CD4-positive, alpha-beta T cell treated with Interleukin-1 beta for 1 hour (primary cell): ENCODE results near the gene OPA1.

ENCODE experiments used
- DNase-seq, 2 donors: peaks; one replicate each; pipeline ENCODE4 v3.0.0-alpha.2; 2020 to 2022

Gene OPA1

GRCh38 chr3:193710286-193711165 is 117.5 kb downstream of the OPA1 start:
- no peak for DNase-seq

DNA sequence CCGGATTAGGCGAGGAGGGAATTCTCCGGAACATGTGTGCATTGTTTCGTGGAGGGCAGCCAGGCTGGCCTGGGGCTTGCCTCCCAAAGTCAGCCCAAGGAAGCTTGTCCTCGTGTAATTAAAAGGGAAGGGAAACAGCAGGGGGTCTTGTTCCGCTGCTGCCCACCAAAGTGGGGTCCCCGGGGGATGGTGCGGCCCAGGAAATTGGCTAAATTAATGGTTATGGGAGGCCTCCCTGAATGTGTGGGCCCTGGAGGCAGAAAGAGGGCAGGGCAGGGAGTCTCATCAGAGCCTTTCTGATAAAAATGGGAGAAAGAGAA is 118.1 kb downstream of the OPA1 start:
- no peak for DNase-seq

DNA sequence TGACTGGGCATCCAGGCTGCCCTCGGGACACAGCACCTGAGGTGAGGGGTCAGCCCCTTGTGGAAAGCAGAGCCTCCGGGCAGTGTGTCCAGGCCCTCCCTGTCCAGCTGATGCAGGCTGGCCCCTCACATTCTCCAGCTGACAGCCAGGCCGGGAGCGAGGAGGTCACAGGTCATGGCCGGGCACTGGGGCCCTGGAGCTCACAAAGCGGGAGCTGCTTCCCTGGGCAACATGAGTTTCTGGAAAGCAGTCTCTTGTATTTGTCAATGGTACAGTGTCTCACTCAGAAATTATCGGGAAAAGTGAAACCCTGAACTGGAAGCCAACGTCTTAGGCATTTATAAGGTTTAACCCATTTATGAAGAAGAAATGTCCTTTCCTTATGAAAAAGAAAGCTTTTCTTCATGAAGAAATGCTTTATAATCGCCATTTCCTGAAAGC is 118.5 kb downstream of the OPA1 start:
- DNase-seq = no peak

DNA sequence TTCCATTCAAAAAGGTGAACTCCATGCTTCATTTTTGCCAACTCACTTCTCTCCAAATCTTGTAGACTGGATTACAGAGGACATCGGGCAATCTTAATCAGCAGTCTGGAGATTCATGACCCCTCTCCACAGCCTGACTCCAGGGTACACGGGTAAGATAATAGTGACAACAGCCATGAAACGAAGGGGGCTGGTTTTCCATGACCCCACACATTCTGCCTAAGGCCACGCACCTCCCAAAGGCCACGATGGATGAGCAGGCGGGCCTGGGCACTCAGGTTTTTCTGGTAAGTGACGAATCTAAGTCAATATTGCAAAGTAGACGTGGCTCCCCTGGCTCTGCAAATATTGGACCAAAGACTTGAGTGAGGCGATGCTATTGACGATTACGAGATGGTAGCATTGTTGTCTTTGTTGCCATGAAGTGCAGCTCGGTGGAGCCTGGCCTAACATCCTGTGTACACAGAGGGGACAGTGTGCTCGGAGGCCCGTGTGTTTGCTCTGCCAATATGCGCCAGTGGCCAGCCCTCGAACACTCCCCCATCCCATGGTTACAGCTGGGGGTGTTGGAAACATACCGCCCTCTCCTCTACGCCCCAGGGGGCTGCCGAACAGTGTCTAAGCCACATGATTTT is 119.1 kb downstream of the OPA1 start:
- no peak for DNase-seq

- DNase-seq = no peak
These were observed 119.9 kb downstream of the OPA1 start for GRCh38 chr3:193712938-193713337.

- no peak for DNase-seq
These were observed 121.6 kb downstream of the OPA1 start for GRCh38 chr3:193714523-193715137.

GRCh38 chr3:193716150-193716549 is 123.1 kb downstream of the OPA1 start:
- no peak for DNase-seq

GRCh38 chr3:193719735-193720134 is 126.7 kb downstream of the OPA1 start:
- no peak for DNase-seq

GRCh38 chr3:193720169-193720568 is 127.2 kb downstream of the OPA1 start:
- no peak for DNase-seq

DNA sequence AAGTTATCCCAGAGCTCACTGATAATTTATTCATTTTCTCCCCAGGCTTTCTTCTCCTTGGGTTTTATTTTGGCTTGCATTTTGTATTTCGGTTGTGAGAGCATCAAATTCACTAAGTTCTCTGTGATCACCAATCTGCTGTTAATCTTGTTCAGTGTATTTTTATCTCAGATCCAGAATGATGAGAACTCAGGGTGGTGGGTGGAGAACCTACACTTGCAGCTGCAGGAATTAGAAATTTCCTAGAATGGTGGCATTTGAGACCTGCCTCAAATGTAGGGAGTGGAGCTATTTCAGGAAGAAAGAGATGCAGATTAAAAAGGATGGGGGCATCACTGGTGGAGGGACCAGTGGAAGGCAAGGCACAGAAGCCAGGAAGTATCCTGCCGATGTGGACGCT is 129.6 kb downstream of the OPA1 start:
- DNase-seq = no peak

- DNase-seq = no peak
These were observed 134.1 kb downstream of the OPA1 start for GRCh38 chr3:193727089-193727488.

DNA sequence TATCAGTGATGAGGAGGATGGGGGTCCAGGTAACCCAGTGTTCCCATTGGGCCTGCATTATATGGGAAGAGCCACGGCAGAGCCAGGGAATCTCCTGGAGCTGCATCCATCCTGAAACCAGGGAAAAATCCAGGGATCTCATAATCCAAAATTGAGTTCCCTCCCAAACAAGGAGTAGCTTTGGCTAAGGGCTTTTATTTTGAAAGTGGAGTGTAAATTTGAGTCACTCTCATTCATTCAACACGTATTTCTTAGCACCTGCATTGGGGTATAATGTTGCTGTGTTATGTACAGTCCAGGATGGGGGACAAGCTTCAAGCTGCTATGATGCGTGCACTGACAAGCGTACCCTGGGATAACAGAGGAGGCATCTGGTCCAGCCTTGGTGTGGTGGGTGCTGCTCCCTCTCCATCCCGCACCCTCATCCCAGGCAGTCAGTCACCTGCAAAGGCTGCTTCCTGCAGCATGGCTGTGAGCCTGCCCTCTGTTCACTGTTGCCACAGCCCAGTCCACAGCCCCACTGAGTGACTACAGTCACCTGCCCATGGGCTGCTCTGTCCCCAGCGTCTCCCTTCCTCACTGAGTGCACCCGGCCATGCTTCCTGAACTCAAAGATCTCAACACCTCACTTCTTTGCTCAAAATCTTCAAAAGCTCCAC is 135.6 kb downstream of the OPA1 start:
- DNase-seq = no peak

DNA sequence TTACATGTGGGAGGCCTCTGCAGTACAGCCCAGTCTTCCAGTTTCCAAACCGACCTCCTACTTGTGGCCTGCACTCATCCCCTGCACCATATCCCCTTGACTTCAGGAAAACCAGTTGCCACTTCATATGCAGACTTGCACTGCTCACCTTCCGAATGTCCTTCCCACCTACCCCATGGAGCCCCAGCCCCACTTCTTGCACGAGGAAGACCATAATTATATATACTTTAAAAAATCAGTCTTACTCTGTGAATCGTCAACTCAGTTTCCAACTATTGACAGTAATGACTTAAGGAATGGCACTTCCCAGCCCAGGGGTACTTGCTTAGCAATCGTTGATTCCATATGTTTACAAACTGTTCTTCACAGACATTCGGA is 136.1 kb downstream of the OPA1 start:
- no peak for DNase-seq

DNA sequence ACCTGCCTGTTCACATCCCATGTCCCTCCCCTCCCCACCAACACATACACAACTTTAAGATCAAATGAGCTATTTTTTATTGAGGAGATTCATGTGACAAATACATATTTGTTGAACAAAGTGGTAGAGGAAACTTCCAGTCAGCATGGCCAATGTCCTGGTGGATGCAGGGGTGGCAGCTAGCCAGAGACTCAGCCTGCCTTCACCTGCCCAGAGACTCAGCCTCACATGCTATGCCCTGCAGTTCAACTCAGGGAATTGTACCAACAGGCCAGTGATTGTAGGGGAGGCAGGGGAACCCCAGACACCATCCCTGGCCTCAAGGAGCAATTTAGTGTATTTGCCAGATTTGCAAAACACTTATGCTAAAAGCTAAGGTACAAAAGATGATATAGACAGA is 136.6 kb downstream of the OPA1 start:
- DNase-seq = no peak

- DNase-seq = no peak
These were observed 137.5 kb downstream of the OPA1 start for GRCh38 chr3:193730511-193730910.

DNA sequence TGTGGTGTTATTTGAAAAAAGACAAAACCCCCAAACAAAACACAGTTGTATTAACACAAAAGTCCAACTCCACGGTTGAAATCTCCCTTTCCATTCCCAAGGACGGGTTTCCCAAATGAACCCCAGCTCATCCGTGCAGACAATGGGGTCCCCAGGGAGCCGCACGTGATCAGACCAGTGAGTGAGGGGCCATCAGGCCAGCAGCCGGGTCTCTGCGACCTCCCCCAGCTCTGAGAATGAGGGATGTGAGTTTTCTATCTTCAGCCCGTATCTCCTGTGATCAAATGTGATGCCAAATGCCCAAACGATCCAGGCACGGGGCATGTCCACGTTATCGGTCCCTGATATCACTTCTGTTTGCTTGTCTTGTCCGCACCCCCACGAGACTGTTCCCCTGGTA is 138.0 kb downstream of the OPA1 start:
- DNase-seq = no peak

GRCh38 chr3:193731656-193732055 is 138.6 kb downstream of the OPA1 start:
- DNase-seq = no peak

GRCh38 chr3:193732391-193732790 is 139.4 kb downstream of the OPA1 start:
- no peak for DNase-seq

DNA sequence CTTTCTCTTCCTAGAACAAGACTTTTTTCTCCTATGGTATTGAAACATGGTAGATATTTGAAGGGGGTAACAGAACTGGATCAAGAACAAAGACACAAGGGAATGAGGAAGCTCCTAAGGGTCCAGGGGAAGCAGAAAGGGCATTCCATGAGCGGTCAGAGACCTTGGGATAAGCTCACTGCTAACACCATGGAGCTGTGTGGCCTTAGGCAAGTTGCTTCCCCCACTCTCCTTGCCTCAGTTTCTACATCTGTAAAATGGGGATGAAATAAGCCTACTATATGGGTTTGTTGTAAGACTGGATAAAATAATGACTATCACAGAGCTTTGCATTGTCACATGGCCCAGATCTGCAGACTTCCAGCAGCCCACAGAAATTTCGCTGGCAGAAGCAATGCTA is 139.8 kb downstream of the OPA1 start:
- DNase-seq = no peak

GRCh38 chr3:193734737-193735366 is 141.8 kb downstream of the OPA1 start:
- DNase-seq = no peak

DNA sequence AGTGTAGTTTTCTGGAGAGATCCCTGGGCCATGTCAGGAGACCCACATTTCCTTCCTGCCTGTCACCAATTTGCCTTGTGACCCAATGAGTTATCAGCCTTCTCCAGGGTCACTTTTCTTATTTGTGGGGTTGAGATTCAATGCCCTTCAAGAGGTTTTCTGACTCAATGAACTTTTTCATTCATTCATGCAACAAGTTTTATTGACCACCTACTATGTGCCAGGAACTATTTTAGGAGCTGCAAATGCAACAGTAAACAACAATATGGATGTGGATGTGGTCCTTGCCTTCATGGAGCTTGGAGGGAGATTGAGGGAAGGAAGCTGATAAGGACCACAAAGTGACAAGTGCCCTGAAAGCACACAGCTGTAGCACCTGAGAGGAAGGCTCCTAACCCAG is 142.8 kb downstream of the OPA1 start:
- DNase-seq = no peak

- DNase-seq = no peak
These were observed 143.6 kb downstream of the OPA1 start for GRCh38 chr3:193736616-193737015.

- DNase-seq = no peak
These were observed 144.3 kb downstream of the OPA1 start for GRCh38 chr3:193737191-193737751.
